CD4-positive, alpha-beta T cell treated with Interleukin-2 at 100 ng/mL for 4 hours (primary cell): ENCODE data around the gene SHISA2.
A peak's percentile ranks its signal among the peaks of the same experiment; 100 is the strongest.
"Not testable (repeated sequence)": the region's sequence is repeated elsewhere in the genome, so short reads cannot be mapped to it uniquely, and the experiment has no call there.

ENCODE experiments used
- DNase-seq: peaks from one replicate; pipeline ENCODE4 v3.0.0-alpha.2; 2020; ENCODE audit warnings: low spot score

SHISA2 gene

DNA sequence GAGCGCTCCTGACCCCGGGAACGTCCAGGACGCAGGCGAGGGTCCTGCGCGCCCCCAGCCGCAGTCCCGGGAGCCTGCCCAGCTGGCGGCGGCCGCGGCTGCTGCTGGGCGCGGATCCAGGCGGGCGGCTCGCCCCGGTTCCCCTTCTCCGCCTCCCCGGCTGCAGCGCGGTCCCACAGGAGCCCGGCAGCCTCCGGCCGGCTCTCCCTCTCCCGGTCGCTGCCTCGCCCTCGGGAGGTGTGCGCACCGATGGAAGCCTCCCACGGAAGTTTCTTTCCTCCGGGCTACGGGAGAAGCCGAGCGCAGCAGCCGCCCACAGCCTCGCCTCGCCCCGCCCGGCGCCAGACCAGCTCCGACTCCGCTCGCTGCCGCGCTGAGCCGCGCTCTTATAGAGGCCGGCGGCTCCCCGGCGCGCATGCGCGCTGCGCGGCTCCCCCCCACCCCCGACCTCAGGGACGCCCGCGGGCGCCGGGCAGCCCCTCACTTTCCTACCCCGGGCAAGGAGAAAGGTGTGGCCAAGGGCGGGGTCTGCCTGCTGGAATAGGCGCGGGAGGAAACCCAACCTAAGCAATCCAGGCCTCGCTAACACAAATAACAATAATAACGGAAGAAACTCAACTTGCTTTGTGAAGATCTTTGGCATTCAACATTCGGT lies at the start of gene SHISA2:
Gene SHISA2 (minus strand): TSS at position 360 of the 655 bp plus-strand sequence. CDS start 1,041 bp downstream, outside the sequence.
- DNase-seq, result peak; percentile 16

DNA sequence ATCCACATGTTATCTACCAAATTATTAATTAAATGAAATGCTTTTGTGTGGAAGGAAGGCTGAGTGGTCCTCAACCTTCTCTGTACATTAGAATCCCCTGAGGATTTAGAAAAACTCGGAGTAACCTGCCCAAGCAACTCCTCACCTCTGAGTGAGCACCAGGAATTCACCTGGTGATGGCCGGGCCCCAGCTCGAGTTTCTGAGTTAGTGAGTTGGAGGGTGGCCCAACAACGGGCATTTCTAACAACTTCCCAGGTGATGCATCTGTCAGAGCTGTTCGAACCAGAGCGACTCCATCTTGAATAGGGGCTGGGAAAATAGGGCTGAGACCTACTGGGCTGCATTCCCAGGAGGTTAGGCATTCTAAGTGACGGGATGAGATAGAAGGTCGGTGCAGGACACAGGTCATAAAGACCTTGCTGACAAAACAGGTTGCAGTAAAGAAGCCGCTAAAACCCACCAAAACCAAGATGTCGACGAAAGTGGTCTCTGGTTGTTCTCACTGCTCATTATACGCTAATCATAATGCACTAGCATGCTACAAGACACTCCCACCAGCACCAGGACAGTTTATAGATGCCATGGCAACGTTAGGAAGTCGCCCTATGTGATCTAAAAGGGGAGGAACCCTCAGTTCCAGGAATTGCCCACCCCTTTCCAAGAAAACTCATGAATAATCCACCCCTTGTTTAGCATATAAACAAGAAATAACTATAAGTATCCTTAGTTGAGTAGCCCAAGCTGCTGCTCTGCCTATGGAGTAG lies 44.2 kb upstream of the SHISA2 start:
- no peak for DNase-seq

DNA sequence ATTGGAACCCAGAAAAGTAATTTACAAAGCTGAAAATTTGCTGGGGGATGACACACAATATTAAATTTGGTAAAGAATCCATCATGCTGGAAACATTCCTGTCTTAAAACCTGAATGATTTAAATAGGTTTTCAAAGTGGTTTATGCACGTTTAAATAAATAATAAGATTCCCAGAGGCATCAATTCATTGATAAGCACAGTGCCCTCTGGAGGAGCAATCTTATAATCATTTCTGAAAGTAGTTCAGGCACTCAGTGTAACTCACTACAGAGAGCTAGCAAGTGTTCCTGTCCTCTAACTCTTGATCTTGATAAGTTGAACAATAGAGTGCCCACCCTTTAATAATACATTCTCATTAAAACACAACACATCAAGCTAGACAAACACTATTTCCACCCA lies 43.5 kb upstream of the SHISA2 start:
- no peak for DNase-seq

GRCh38 chr13:26076821-26077220 lies 25.0 kb upstream of the SHISA2 start:
- DNase-seq, result not testable (repeated sequence)

GRCh38 chr13:26075498-26075897 lies 23.7 kb upstream of the SHISA2 start:
- DNase-seq, result no peak

GRCh38 chr13:26074706-26075105 lies 22.9 kb upstream of the SHISA2 start:
- no peak for DNase-seq

- not testable (repeated sequence) for DNase-seq
Measured at GRCh38 chr13:26072335-26072734, 20.5 kb upstream of the SHISA2 start.

DNA sequence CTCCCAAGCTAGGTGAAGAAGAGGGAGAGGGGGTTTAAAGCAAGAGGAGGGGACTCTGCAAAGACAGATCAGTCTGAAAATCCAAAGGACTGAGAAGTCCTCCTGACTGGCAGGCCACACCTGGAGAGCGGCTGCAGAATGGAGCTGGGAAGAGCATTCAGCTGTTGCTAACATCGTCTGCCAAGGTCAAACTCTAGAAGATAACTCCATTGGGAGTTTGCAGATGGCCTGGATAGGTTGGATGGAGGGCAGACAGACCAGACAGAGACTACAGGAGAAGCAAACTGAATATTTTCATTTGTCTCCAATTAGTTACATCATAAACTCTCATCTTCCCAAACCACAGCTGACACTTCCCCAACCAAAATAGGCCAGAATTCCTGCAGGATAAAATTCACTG lies 19.9 kb upstream of the SHISA2 start:
- no peak for DNase-seq

GRCh38 chr13:26069642-26070041 lies 17.8 kb upstream of the SHISA2 start:
- not testable (repeated sequence) for DNase-seq

GRCh38 chr13:26068372-26068771 lies 16.6 kb upstream of the SHISA2 start:
- DNase-seq, result not testable (repeated sequence)

DNA sequence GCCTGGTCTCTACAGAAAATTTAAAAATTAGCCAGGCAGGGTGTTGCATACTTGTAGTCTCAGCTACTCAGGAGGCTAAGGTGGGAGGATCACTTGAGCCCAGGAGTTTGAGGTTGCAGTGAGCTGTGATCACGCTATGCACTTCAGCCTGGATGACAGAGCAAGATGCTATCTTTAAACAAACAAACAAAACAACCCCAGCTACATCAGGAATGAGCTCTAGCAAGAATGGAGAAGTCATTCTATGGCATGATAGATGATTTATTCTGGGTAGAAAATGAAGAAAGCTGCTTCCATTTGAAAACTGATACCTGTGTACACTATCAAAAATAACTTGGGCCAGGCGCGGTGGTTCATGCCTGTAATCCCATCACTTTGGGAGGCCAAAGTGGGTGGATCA lies 15.8 kb upstream of the SHISA2 start:
- no peak for DNase-seq

- not testable (repeated sequence) for DNase-seq
Measured at GRCh38 chr13:26066492-26066891, 14.7 kb upstream of the SHISA2 start.

DNA sequence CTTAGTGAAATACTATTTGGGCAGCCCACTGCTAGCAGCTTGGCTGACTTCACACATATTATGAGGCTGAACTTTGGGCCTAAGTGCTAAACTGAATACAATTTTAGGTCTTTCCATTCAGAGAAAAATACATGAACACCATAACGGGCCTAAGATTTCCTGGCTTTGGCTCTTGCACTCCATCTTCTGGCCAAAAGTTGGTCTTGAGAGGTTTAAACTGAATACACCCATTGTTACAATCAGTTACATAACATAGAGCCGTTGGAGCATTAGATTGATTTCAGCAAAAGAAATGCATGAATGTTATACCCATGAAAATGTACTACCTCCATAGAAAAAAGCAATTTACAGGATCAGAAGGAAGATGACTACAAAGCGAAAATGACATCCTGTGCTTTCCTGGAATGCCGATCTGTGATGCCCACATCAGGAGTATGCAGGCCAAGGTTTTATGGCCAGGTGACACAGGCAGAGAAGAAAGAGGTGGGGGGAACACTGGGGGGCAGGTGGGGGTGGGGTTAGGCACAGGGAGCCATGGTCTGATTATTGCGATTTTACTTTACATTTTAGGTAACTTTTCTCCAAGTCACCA lies 11.1 kb upstream of the SHISA2 start:
- peak; percentile 55 for DNase-seq

DNA sequence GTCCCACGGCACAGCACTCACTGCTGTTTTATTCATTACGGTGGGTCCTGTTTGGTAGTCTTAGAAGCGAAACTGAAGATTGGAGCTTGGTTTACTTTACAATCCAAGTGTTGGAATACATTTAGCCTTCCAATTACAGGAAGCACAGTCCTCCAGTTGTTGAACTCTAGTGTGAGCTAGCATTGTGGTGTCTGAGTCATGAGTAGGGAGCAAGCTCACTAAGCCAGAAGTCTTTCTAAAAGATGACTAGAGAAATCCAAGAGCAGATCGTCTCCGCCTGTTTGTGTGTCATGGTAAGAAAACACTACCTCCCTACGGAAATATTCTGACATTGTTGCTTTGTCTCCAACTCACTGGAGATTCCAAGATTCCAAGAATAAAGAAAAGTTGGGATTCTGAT lies 10.1 kb upstream of the SHISA2 start:
- DNase-seq, result no peak

- DNase-seq, result no peak
Measured at GRCh38 chr13:26061256-26061655, 9.4 kb upstream of the SHISA2 start.

- DNase-seq, result no peak
Measured at GRCh38 chr13:26060357-26060756, 8.5 kb upstream of the SHISA2 start.

DNA sequence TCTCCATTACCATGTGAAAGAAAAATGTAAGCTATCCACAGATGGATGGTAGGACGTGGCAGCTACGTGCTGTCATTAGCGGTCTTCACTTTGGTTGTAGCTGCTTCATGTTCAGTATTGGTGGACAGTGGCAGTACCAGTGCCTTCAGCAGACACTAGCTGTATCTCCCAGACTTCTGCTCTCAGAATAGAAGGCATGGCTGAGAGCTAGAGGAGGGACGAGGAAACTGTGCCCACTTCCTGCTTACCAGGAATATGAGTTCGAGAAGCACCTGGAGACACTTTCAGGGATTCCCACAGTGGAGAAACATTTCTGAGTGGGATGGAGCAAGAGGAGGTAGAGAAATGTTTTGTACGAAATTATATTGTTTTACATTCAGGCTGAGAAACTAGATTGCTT lies 6.9 kb upstream of the SHISA2 start:
- DNase-seq, result no peak

- DNase-seq, result no peak
Measured at GRCh38 chr13:26054896-26055295, 3.1 kb upstream of the SHISA2 start.

GRCh38 chr13:26053418-26053980 lies 1.7 kb upstream of the SHISA2 start:
- no peak for DNase-seq

- no peak for DNase-seq
Measured at GRCh38 chr13:26052337-26052736, 521 bp upstream of the SHISA2 start.

DNA sequence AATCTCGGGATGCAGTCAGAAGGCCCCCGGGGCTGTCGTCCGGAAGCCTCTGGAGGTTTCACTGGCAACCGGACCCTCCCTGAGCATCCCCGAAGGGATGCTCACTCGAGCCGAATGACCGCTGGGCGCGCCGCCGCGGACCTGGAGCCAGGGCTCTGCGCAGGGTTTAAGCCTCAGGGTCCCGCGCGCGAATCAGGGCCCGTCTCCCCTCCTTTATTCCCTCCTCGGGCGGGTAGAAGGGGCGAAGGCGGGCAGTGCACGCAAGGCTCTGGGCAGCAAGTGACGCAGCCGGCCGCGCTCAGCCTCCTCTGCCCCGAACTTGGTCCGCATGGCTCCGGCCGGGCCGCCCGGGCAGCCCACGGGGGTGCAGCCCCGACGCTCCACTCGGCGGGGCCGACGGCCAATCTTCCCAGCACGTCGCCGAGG lies 572 bp downstream of the SHISA2 start:
- DNase-seq, result no peak

- DNase-seq, result no peak
Measured at GRCh38 chr13:26050568-26051230, 1.1 kb downstream of the SHISA2 start.
